K562 (cell line): ENCODE data around the gene TP53I3. TPM values are rescaled to one million over a fixed set of nuclear protein-coding genes. Genes with fewer than 3 reads are reported as not detected.

Experiments used
- ARID4B ChIP-seq: sonication (generic); formaldehyde crosslinking; IDR thresholded peaks from 2 replicates; pipeline ENCODE4 v1.8.0; 2022; ENCODE audit warnings: mild to moderate bottlenecking, missing genetic modification reagents
- CREBBP ChIP-seq: IDR thresholded peaks from one replicate; pipeline ENCODE4 v1.6.1; 2012; ENCODE audit warnings: low read depth, mild to moderate bottlenecking, control low read depth, inconsistent platforms, low read length
- E2F1 ChIP-seq: sonication (generic); formaldehyde crosslinking; IDR thresholded peaks from 2 replicates; pipeline ENCODE4 v1.8.1; 2023; ENCODE audit warnings: mild to moderate bottlenecking, missing genetic modification reagents, moderate library complexity
- EZH2 ChIP-seq: IDR thresholded peaks from 2 replicates; pipeline ENCODE4 v1.6.1; 2012; ENCODE audit warnings: low read depth, mild to moderate bottlenecking, inconsistent platforms, low read length, borderline replicate concordance
- GTF2E2 ChIP-seq: fragments of 200-800 bp; sonication (Bioruptor generic); IDR thresholded peaks from 2 replicates; pipeline ENCODE4 v1.6.1; 2016; ENCODE audit warnings: missing genetic modification characterization, missing compliant biosample characterization
- KAT2B ChIP-seq: IDR thresholded peaks from one replicate; pipeline ENCODE4 v1.6.1; 2012; ENCODE audit warnings: low read depth, mild to moderate bottlenecking, control low read depth, inconsistent platforms, low read length, moderate library complexity
- LARP7 ChIP-seq: fragments of 450-650 bp; IDR thresholded peaks from 2 replicates; pipeline ENCODE4 v1.6.1; 2016
- LEF1 ChIP-seq: fragments of 450-650 bp; IDR thresholded peaks from 2 replicates; pipeline ENCODE4 v1.6.1; 2016; ENCODE audit warnings: mild to moderate bottlenecking
- MBD1 ChIP-seq: fragments of 250-450 bp; sonication (Bioruptor Pico); IDR thresholded peaks from 2 replicates; pipeline ENCODE4 v1.8.0; 2022; ENCODE audit warnings: inconsistent platforms
- MECOM ChIP-seq: fragments of 250-450 bp; sonication (Bioruptor Pico); IDR thresholded peaks from 2 replicates; pipeline ENCODE4 v1.8.0; 2022; ENCODE audit warnings: inconsistent platforms
- MEF2D ChIP-seq: conservative IDR thresholded peaks from 2 replicates; pipeline ENCODE4 v1.6.1; 2016; ENCODE audit warnings: low read depth, missing genetic modification characterization, missing compliant biosample characterization
- MTA1 ChIP-seq: fragments of 450-650 bp; IDR thresholded peaks from 2 replicates; pipeline ENCODE4 v1.6.1; 2017; ENCODE audit warnings: borderline replicate concordance
- PCBP2 ChIP-seq: fragments of 200-400 bp; formaldehyde crosslinking; IDR thresholded peaks from 2 replicates; pipeline ENCODE4 v1.6.1; 2018; ENCODE audit warnings: low read length, low read depth, mild to moderate bottlenecking, moderate library complexity; ENCODE audit not compliant: poor library complexity, severe bottlenecking
- PHB2 ChIP-seq: fragments of 450-650 bp; IDR thresholded peaks from 2 replicates; pipeline ENCODE4 v1.6.1; 2017; ENCODE audit warnings: low read depth
- SOX6 ChIP-seq: fragments of 450-650 bp; IDR thresholded peaks from 2 replicates; pipeline ENCODE4 v1.6.1; 2014; ENCODE audit warnings: mild to moderate bottlenecking
- TAL1 ChIP-seq: fragments of 450-650 bp; IDR thresholded peaks from 2 replicates; pipeline ENCODE4 v1.6.1; 2016; ENCODE audit warnings: mild to moderate bottlenecking
- ZKSCAN1 ChIP-seq: fragments of 150-350 bp; IDR thresholded peaks from 2 replicates; pipeline ENCODE4 v1.6.1; 2016; ENCODE audit warnings: low read depth, low read length
- ZNF584 ChIP-seq: fragments of 200-800 bp; sonication (Bioruptor generic); IDR thresholded peaks from 2 replicates; pipeline ENCODE4 v1.6.1; 2016; ENCODE audit warnings: low read depth, mild to moderate bottlenecking, missing genetic modification characterization, missing compliant biosample characterization
- ZNF589 ChIP-seq: fragments of 200-800 bp; sonication (Bioruptor generic); IDR thresholded peaks from 2 replicates; pipeline ENCODE4 v1.6.1; 2016; ENCODE audit warnings: low read depth, missing genetic modification characterization, missing compliant biosample characterization
- ZNF77 ChIP-seq: fragments of 250-450 bp; sonication (Bioruptor Pico); IDR thresholded peaks from 2 replicates; pipeline ENCODE4 v1.5.0; 2020
- ZNF778 ChIP-seq: fragments of 450-650 bp; formaldehyde crosslinking; IDR thresholded peaks from 2 replicates; pipeline ENCODE4 v1.4.0; 2020; ENCODE audit warnings: mild to moderate bottlenecking, moderate library complexity
- polyA plus RNA-seq, 8 experiments: library from polyadenylated mRNA; depleted of rRNA in 4 of 8; stranded (reverse) in 5 of 8; unstranded in 3 of 8; fragments of >200 nt; fragmentation: Nextera tagmentation in 2 of 8; fragmentation: Illumina TruSeq in 1 of 8; extraction: Ambion mirVana in 2 of 8; extraction: Trizol in 1 of 8; gene quantifications; 2 replicates each; pipeline versions ENCODE4 v1.2.1 to v1.2.3, GENCODE V29; 2011 to 2014; ENCODE audit warnings: inconsistent platforms in 1 of 8, missing spikeins in 1 of 8
- total RNA-seq, 7 experiments: library from RNA; depleted of rRNA in 6 of 7; stranded (reverse); fragments of >200 nt in 6 of 7; fragmentation: Illumina TruSeq in 2 of 7; extraction: Trizol in 2 of 7; gene quantifications; 2 replicates each; pipeline versions ENCODE4 v1.2.1 to v1.2.3, GENCODE V29; 2011 to 2021; ENCODE audit warnings: low replicate concordance in 1 of 7

The TP53I3 gene
- total and polyA plus RNA-seq, 9 of the 15 experiments (the other 6 are each of a cell fraction or from before 2014, with no cell fraction given), result 0.65 to 9.5 (median 5.6) TPM

- no peak for TF ChIP-seq ZNF77
- TF ChIP-seq MTA1, result peak; percentile 57; the same call in 1 of the 2 replicates
- peak; percentile 45; the same call in 1 of the 2 replicates for TF ChIP-seq MEF2D
- TF ChIP-seq KAT2B, result no peak
- TF ChIP-seq TAL1, result no peak
- TF ChIP-seq CREBBP, result no peak
- peak; percentile 76; the same call in 1 of the 2 replicates for TF ChIP-seq ZKSCAN1
- peak; percentile 60 for TF ChIP-seq ARID4B (CRISPR knock-in tag)
- no peak for TF ChIP-seq LARP7
- TF ChIP-seq LEF1, result peak; percentile 42; the same call in 1 of the 2 replicates
- TF ChIP-seq E2F1 (CRISPR knock-in tag), result 0 out of 2 replicates have a peak, but pooled peaks have one; percentile 53
- peak; percentile 81 for TF ChIP-seq SOX6
- TF ChIP-seq EZH2, result no peak
- no peak for TF ChIP-seq MECOM (CRISPR knock-in tag)
- TF ChIP-seq MBD1, result no peak
- no peak for TF ChIP-seq ZNF778 (CRISPR knock-in tag)
- TF ChIP-seq ZNF589 (CRISPR knock-in tag), result no peak
- TF ChIP-seq PCBP2, result no peak
- no peak for TF ChIP-seq ZNF584 (CRISPR knock-in tag)
- 0 out of 2 replicates have a peak, but pooled peaks have one; percentile 11 for TF ChIP-seq PHB2
- peak; percentile 50; the same call in 1 of the 2 replicates for TF ChIP-seq GTF2E2 (tag)
These were observed 8.5 kb downstream of the TP53I3 start, which contains the start of gene SF3B6 (continued) for GRCh38 chr2:24075915-24076848.
